PFSK-1 (cell line): ENCODE results near the gene PRR7.

ENCODE experiments used
- FOXP2 ChIP-seq: optimal IDR thresholded peaks from 2 replicates; pipeline ENCODE3; 2011; ENCODE audit warnings: borderline replicate concordance, control low read depth, inconsistent platforms; ENCODE audit not compliant: insufficient read depth; ENCODE audit errors: extremely low read length, extremely low read depth
- POLR2AphosphoS5 ChIP-seq: IDR thresholded peaks from 2 replicates; pipeline ENCODE4 v1.6.1; 2012; ENCODE audit warnings: low read depth, mild to moderate bottlenecking, control low read depth, low read length, moderate library complexity
- REST ChIP-seq, 2 experiments: IDR thresholded peaks; 2 replicates each; pipeline versions ENCODE4 v1.6.1 to v1.8.0; 2011 to 2012; ENCODE audit warnings: low read depth in 2 of 2, low read length in 2 of 2, control low read depth in 1 of 2, inconsistent platforms in 1 of 2, mild to moderate bottlenecking in 1 of 2, moderate library complexity in 1 of 2; ENCODE audit not compliant: insufficient read depth in 1 of 2
- SIN3A ChIP-seq: IDR thresholded peaks from 2 replicates; pipeline ENCODE4 v1.6.1; 2012; ENCODE audit warnings: mild to moderate bottlenecking, low read length, moderate library complexity, borderline replicate concordance; ENCODE audit not compliant: insufficient read depth
- TAF1 ChIP-seq: IDR thresholded peaks from 2 replicates; pipeline ENCODE4 v1.6.1; 2012; ENCODE audit warnings: low read length, control low read depth, borderline replicate concordance; ENCODE audit not compliant: insufficient read depth

PRR7 gene

GRCh38 chr5:177487144-177487543, 40.5 kb downstream of the PRR7 start:
- TF ChIP-seq REST (IDR thresholded peaks at IDR 0.05; ENCODE audit: insufficient read depth in 1 of 2, low read depth in 2 of 2, low read length in 2 of 2) (no peak), FOXP2 (no peak), TAF1 (no peak), SIN3A (no peak), POLR2AphosphoS5 (no peak)

GRCh38 chr5:177487975-177488374, 41.4 kb downstream of the PRR7 start:
- TF ChIP-seq POLR2AphosphoS5 (no peak), TAF1 (no peak), SIN3A (no peak), FOXP2 (no peak), REST (IDR thresholded peaks at IDR 0.05; ENCODE audit: insufficient read depth in 1 of 2, low read depth in 2 of 2, low read length in 2 of 2) (no peak)

GRCh38 chr5:177489119-177489716, 42.6 kb downstream of the PRR7 start:
- TF ChIP-seq POLR2AphosphoS5 (no peak), FOXP2 (no peak), TAF1 (no peak), SIN3A (no peak), REST (IDR thresholded peaks at IDR 0.05; ENCODE audit: insufficient read depth in 1 of 2, low read depth in 2 of 2, low read length in 2 of 2) (no peak)

- TF ChIP-seq FOXP2 (no peak), POLR2AphosphoS5 (no peak)
Observed at GRCh38 chr5:177490311-177490991, 43.8 kb downstream of the PRR7 start.

- TF ChIP-seq SIN3A (no peak), TAF1 (no peak), FOXP2 (no peak), POLR2AphosphoS5 (no peak)
Observed at GRCh38 chr5:177490992-177491391, 44.4 kb downstream of the PRR7 start.

- TF ChIP-seq REST (IDR thresholded peaks at IDR 0.05; ENCODE audit: insufficient read depth in 1 of 2, low read depth in 2 of 2, low read length in 2 of 2): no peak
- no peak for TF ChIP-seq SIN3A
- TF ChIP-seq POLR2AphosphoS5: no peak
- no peak for TF ChIP-seq FOXP2
- no peak for TF ChIP-seq TAF1
Observed at GRCh38 chr5:177491429-177491945, 44.9 kb downstream of the PRR7 start.
